Adrenal gland (tissue), 5 donors: ENCODE data around the gene FARP1.
"Not testable (repeated sequence)": the region's sequence is repeated elsewhere in the genome, so short reads cannot be mapped to it uniquely, and the experiment has no call there.

ENCODE experiments used
- CTCF ChIP-seq, 6 experiments: fragments of 450-650 bp in 4 of 6; fragments of 200-600 bp in 2 of 6; sonication (generic) in 1 of 6; IDR thresholded peaks; 1 replicate in 5 of 6; 2 replicates in 1 of 6; pipeline versions ENCODE4 v1.5.1 to v1.8.0; 2016 to 2021; ENCODE audit warnings: antibody characterized with exemption in 6 of 6, mild to moderate bottlenecking in 2 of 6, moderate library complexity in 1 of 6
- POLR2A ChIP-seq, 2 donors: fragments of 450-650 bp; IDR thresholded peaks; one replicate each; pipeline ENCODE4 v1.6.1; 2017; ENCODE audit warnings: antibody characterized with exemption in 2 of 2, mild to moderate bottlenecking in 2 of 2, moderate library complexity in 1 of 2
- donor health status: DM: no; HTN: no; CAD: no.

GRCh38 chr13:98271646-98272045 is 128.8 kb downstream of the FARP1 start:
- TF ChIP-seq POLR2A, CTCF (IDR thresholded peaks at IDR 0.05): not testable (repeated sequence)
